ENCODE results near the gene RNF130. TPM values are rescaled to one million over a fixed set of nuclear protein-coding genes. Genes with fewer than 3 reads are reported as not detected.
A peak's percentile ranks its signal among the peaks of the same experiment; 100 is the strongest.

Gene RNF130
- total RNA-seq, 4 donors from 2014 or later: 55.0 to 121 (median 69.4) TPM

- Histone ChIP-seq H3K27me3 (no peaks in the 10 kb centered on the region), H3K27ac (no peak overlapping the region), H3K9me3 (no peaks in the 10 kb centered on the region), H3K4me3 (replicated peaks in 1 of 3) (no peak overlapping the region), H3K36me3 (peaks cover 0 to 11% of the 10 kb centered on the region in 2 donors), H3K4me1 (peaks cover 0 to 12% of the 10 kb centered on the region in 2 donors)
- DNase-seq: no peak
- intact Hi-C loops (cut with DNase I): no loop called here
- TF ChIP-seq CTCF (IDR thresholded peaks at IDR 0.05) (no peak), POLR2A (IDR thresholded peaks at IDR 0.05) (no peak)
- WGBS, 2 donors: 93 to 96% methylated on average over 13 of the region's 13 CpGs
Measured at GRCh38 chr5:179975713-179976134, 95.8 kb downstream of the RNF130 start.

- Histone ChIP-seq H3K27me3 (no peaks in the 10 kb centered on the region), H3K4me3 (replicated peaks in 1 of 3) (no peak overlapping the region), H3K27ac (peak overlapping the region in 1 of 3 donors; percentile 6), H3K9me3 (no peaks in the 10 kb centered on the region), H3K4me1 (peaks cover 0 to 12% of the 10 kb centered on the region in 2 donors), H3K36me3 (peaks cover 0 to 11% of the 10 kb centered on the region in 2 donors)
- WGBS, 2 donors: 68 to 71% methylated on average over 25 of the region's 25 CpGs
- peak; percentile 59 to 61 for DNase-seq
- TF ChIP-seq POLR2A (IDR thresholded peaks at IDR 0.05) (no peak), CTCF (IDR thresholded peaks at IDR 0.05) (peak in 3 of 6 experiments; percentile 27 to 40 (median 31))
- intact Hi-C loops (cut with DNase I): no loop called here
Measured at GRCh38 chr5:179974946-179975712, 96.4 kb downstream of the RNF130 start.

- intact Hi-C loops (cut with DNase I): no loop called here
- Histone ChIP-seq H3K27me3 (no peaks in the 10 kb centered on the region), H3K36me3 (peaks cover 0 to 11% of the 10 kb centered on the region in 2 donors), H3K4me1 (peaks cover 0 to 12% of the 10 kb centered on the region in 2 donors), H3K27ac (peak overlapping the region in 2 of 3 donors; percentile 6 to 28), H3K9me3 (no peaks in the 10 kb centered on the region), H3K4me3 (replicated peaks in 1 of 3) (no peak overlapping the region)
- peak; percentile 60 to 63 for DNase-seq
- WGBS, 2 donors: 40 to 68% methylated on average over 34 to 37 of the region's 37 CpGs
- TF ChIP-seq CTCF (IDR thresholded peaks at IDR 0.05) (no peak), POLR2A (IDR thresholded peaks at IDR 0.05) (no peak)
Measured at GRCh38 chr5:179974246-179974945, 97.2 kb downstream of the RNF130 start.

GRCh38 chr5:179973391-179973790 is 98.2 kb downstream of the RNF130 start:
- TF ChIP-seq POLR2A (IDR thresholded peaks at IDR 0.05) (no peak), CTCF (IDR thresholded peaks at IDR 0.05) (no peak)
- no peak for DNase-seq

GRCh38 chr5:179969110-179969509 is 102.4 kb downstream of the RNF130 start:
- no peak for DNase-seq
- 98 to 99% methylated on average over 4 of the region's 4 CpGs for WGBS, 2 donors
- TF ChIP-seq CTCF (IDR thresholded peaks at IDR 0.05) (no peak), POLR2A (IDR thresholded peaks at IDR 0.05) (no peak)
- no peaks in the 10 kb centered on the region for H3K27me3 ChIP-seq
- peaks cover 6 to 19% of the 10 kb centered on the region in 2 donors for H3K36me3 ChIP-seq
- H3K4me3 ChIP-seq (replicated peaks in 1 of 3): no peak overlapping the region
- intact Hi-C loops (cut with DNase I): no loop called here
- no peaks in the 10 kb centered on the region for H3K9me3 ChIP-seq
- no peak overlapping the region for H3K27ac ChIP-seq
- H3K4me1 ChIP-seq: no peaks in the 10 kb centered on the region

More at GRCh38 chr5:179973391-179973790, 98.2 kb downstream of the RNF130 start:
- Histone ChIP-seq H3K9me3 (no peaks in the 10 kb centered on the region), H3K27ac (no peak overlapping the region), H3K4me1 (peaks cover 0 to 12% of the 10 kb centered on the region in 2 donors), H3K4me3 (replicated peaks in 1 of 3) (no peak overlapping the region), H3K36me3 (peaks cover 0 to 11% of the 10 kb centered on the region in 2 donors), H3K27me3 (no peaks in the 10 kb centered on the region)
- WGBS, 2 donors: 96 to 97% methylated on average over 11 of the region's 11 CpGs
- intact Hi-C loops (cut with DNase I): no loop called here
